KMS-11 (cell line): Measurements from ENCODE around the gene SND1.

ENCODE experiments used
- H2AFZ ChIP-seq: fragments of 200-600 bp; sonication (generic); 2 replicates; pipeline ENCODE4 v1.6.1; 2016; ENCODE audit warnings: antibody characterized with exemption, mixed run types, low read depth
- H3K27ac ChIP-seq: fragments of 200-600 bp; sonication (generic); 2 replicates; pipeline ENCODE4 v1.6.1; 2016; ENCODE audit warnings: mild to moderate bottlenecking, mixed run types
- H3K27me3 ChIP-seq: fragments of 200-600 bp; sonication (generic); 2 replicates; pipeline ENCODE4 v1.6.1; 2017; ENCODE audit warnings: mild to moderate bottlenecking, low read depth, mixed run types, moderate library complexity; ENCODE audit not compliant: insufficient read depth
- H3K36me3 ChIP-seq: fragments of 200-600 bp; sonication (generic); 2 replicates; pipeline ENCODE4 v1.6.1; 2017; ENCODE audit warnings: mild to moderate bottlenecking, mixed run types; ENCODE audit not compliant: insufficient read depth
- H3K4me1 ChIP-seq: fragments of 200-600 bp; sonication (generic); 2 replicates; pipeline ENCODE4 v1.6.1; 2016; ENCODE audit warnings: mild to moderate bottlenecking, low read depth, mixed run types; ENCODE audit not compliant: poor library complexity, severe bottlenecking
- H3K4me2 ChIP-seq: fragments of 200-600 bp; sonication (generic); 2 replicates; pipeline ENCODE4 v1.7.0; 2016; ENCODE audit warnings: mild to moderate bottlenecking, mixed run types
- H3K4me3 ChIP-seq: fragments of 200-600 bp; sonication (generic); IDR thresholded peaks from 2 replicates; pipeline ENCODE4 v1.6.1; 2017; ENCODE audit warnings: low read depth, low read length, mixed read lengths; ENCODE audit not compliant: insufficient read depth
- H3K79me2 ChIP-seq: fragments of 200-600 bp; sonication (generic); 2 replicates; pipeline ENCODE4 v1.6.1; 2016; ENCODE audit warnings: low read depth, mixed run types; ENCODE audit not compliant: insufficient read depth
- H3K9ac ChIP-seq: fragments of 200-600 bp; sonication (generic); 2 replicates; pipeline ENCODE4 v1.6.1; 2016; ENCODE audit warnings: mild to moderate bottlenecking, mixed run types
- H4K20me1 ChIP-seq: fragments of 200-600 bp; sonication (generic); 2 replicates; pipeline ENCODE4 v1.6.1; 2016; ENCODE audit warnings: mild to moderate bottlenecking, mixed run types; ENCODE audit not compliant: insufficient read depth
- TF ChIP-seq, protein P1 (sequence below): fragments of 200-600 bp; sonication (generic); conservative IDR thresholded peaks from 2 replicates; pipeline ENCODE4 v1.6.1; 2017; ENCODE audit warnings: low read depth, mild to moderate bottlenecking, antibody characterized with exemption, low read length, moderate library complexity, mixed read lengths

SND1 gene

DNA sequence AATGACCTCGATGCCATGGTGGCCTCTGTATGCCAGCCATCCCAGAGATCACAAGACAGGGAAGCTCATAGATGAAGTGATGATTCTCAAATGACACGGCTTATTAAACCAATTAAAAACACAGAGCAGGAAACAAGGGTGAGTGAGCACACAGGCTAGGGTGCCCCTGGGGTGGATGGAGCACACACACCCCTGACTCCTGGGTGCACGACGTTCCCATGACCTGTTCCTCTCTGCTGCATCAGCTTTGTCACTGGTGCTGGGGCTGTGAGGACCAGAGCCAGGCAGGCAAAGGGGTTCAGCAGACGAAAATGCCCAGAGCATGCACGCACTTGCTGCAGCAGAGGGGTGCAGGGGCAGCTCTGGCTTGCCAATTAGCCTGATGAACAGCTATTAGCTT lies 465.7 kb downstream of the SND1 start:
- Histone ChIP-seq H4K20me1 (no peaks in the 10 kb centered on the region), H3K9ac (no peak overlapping the region), H3K4me3 (no peak overlapping the region), H2AFZ (no peak overlapping the region), H3K4me2 (no peak overlapping the region), H3K36me3 (no peaks in the 10 kb centered on the region), H3K27me3 (no peaks in the 10 kb centered on the region), H3K27ac (no peak overlapping the region), H3K79me2 (no peaks in the 10 kb centered on the region), H3K4me1 (no peaks in the 10 kb centered on the region)
- TF ChIP-seq, protein P1, sequence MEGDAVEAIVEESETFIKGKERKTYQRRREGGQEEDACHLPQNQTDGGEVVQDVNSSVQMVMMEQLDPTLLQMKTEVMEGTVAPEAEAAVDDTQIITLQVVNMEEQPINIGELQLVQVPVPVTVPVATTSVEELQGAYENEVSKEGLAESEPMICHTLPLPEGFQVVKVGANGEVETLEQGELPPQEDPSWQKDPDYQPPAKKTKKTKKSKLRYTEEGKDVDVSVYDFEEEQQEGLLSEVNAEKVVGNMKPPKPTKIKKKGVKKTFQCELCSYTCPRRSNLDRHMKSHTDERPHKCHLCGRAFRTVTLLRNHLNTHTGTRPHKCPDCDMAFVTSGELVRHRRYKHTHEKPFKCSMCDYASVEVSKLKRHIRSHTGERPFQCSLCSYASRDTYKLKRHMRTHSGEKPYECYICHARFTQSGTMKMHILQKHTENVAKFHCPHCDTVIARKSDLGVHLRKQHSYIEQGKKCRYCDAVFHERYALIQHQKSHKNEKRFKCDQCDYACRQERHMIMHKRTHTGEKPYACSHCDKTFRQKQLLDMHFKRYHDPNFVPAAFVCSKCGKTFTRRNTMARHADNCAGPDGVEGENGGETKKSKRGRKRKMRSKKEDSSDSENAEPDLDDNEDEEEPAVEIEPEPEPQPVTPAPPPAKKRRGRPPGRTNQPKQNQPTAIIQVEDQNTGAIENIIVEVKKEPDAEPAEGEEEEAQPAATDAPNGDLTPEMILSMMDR, result no peak

DNA sequence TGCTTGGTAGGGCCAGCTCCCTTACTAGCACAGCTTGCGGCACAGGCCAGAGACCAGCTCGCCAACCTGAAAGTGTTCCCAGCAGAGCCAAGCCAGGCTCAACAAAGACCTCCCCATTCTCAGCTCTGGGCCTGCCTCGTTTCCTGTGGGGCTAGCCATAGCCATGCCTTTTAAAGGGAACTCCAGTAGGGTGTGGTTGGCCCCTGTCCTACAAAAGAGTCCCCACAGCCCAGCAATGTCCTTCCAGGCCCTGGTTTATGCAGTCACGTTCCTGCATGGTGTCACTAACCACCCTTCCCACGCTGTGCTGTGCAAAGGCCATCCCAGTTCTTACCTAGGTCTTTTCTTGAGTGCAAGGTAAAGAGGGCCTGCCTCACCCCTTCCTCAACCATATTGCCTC lies 467.0 kb downstream of the SND1 start:
- Histone ChIP-seq H3K27me3 (no peaks in the 10 kb centered on the region), H3K36me3 (no peaks in the 10 kb centered on the region), H3K4me2 (no peak overlapping the region), H3K9ac (no peak overlapping the region), H2AFZ (no peak overlapping the region), H4K20me1 (no peaks in the 10 kb centered on the region), H3K4me1 (no peaks in the 10 kb centered on the region), H3K27ac (no peak overlapping the region), H3K79me2 (no peaks in the 10 kb centered on the region), H3K4me3 (no peak overlapping the region)
- TF ChIP-seq, protein P1, result no peak

DNA sequence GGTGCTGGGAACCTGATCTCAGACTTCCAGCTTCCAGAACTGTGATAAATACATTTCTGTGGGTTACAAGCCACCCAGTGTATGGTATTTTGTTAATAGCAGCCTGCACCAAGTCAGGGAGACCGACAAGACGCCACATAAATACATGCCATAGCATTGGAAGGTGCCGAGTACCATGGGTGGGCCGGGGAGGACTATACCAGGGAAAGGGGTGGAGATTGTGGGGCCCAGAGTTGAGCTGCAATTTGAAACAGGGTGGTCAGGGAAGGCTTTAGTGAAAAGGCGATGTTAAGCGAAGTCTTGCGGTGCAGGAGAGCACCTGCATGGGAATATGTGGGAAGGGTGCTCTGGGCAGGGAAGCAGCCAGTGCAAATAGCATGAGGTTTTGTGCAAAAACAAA lies 468.1 kb downstream of the SND1 start:
- TF ChIP-seq, protein P1, result no peak
- Histone ChIP-seq H3K9ac (no peak overlapping the region), H3K79me2 (no peaks in the 10 kb centered on the region), H3K4me1 (no peaks in the 10 kb centered on the region), H3K4me3 (no peak overlapping the region), H3K4me2 (no peak overlapping the region), H4K20me1 (no peaks in the 10 kb centered on the region), H3K27ac (no peak overlapping the region), H3K27me3 (no peaks in the 10 kb centered on the region), H2AFZ (no peak overlapping the region), H3K36me3 (no peaks in the 10 kb centered on the region)

DNA sequence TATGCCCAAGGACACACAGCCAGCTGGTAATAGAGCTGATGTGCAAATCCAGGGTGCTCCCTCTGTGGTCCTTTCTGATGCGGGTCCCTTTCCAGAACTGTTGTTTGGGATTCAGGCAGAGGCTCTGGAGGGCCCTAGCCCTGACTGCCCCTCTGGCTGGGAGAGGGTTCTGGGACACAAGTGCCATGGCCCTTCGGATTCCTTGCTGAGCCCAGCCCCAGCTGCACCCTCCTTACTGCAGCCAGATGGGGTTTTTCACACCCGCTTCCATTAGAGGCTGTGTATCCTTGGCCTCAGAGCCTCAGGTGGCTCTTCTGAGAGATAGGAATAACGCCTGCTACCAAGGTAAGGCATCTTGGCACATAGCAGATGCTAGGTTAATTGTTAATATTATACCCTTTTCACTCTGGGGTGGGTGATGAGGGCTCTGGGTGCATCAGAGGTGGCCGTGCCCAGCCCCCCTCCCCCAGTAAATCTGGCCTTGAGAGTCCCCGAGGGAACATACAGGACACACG lies 469.0 kb downstream of the SND1 start:
- Histone ChIP-seq H3K36me3 (no peaks in the 10 kb centered on the region), H3K4me1 (no peaks in the 10 kb centered on the region), H3K79me2 (no peaks in the 10 kb centered on the region), H3K4me2 (no peak overlapping the region), H3K9ac (no peak overlapping the region), H3K27me3 (no peaks in the 10 kb centered on the region), H2AFZ (no peak overlapping the region), H4K20me1 (no peaks in the 10 kb centered on the region), H3K4me3 (no peak overlapping the region), H3K27ac (no peak overlapping the region)
- TF ChIP-seq, protein P1, result no peak
